ENCODE results near the gene PADI3.
"Not testable (repeated sequence)": the region's sequence is repeated elsewhere in the genome, so short reads cannot be mapped to it uniquely, and the experiment has no call there.

PADI3 gene

DNA sequence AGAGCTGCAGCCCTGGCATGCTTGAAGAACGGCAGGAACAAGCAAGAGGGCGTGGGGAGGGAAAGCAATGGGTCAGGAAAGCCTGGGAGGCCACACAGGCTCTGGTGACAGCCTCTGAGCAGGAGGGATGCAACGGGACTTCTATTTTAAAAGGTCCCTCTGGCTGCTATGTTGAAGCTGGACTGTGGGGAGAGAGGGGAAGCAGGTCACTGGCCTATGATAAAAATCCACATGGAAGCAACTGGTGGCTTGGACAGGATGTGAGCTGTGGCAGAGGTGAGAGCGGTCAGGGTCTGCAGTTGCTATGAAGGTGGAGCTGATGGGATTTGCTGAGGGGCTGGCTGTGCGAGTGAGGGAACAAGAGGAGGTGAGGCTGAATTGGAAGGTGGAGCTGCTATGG, 32.8 kb upstream of the PADI3 start:
- no peak for DNase-seq (ENCODE audit: low spot score)

DNA sequence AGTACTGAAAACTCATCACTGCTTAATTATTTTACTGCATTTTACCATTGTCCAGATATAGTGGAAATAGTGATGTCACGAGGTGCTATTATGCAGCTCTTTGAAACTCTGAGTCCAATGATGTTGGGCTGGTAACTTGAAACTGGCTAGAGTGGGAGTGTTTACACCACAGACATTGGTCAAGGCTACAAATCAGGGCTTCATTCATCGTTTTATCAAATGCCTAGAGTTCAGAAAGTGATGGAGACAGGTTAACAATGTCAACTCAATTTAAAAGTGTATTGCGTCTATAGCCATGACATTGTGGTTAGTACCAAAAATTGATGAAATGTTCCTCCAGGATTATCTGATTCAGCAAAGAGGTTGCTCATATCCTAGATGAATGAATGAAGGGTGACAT, 31.3 kb upstream of the PADI3 start:
- no peak for DNase-seq (ENCODE audit: low spot score)

DNA sequence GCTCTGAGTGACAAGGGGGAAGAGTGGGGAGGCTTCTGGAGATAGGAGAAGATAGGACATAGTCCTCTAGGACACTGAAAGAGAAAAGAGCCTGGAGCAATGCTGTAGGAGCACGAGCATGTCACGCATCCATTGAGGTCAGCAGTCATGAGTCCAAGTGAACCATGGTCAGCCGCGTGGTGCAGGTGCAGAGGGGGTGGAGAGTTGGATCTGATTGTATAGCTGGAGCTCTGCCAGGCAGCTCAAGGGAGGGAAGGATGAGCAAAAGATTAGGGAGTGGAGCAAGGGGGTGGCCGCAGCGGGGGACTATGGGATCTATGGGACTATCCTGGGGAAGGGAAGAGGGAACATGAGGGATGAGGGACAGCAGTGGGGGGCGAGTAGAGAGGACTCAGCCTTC, 30.0 kb upstream of the PADI3 start:
- no peak for DNase-seq (ENCODE audit: low spot score)

DNA sequence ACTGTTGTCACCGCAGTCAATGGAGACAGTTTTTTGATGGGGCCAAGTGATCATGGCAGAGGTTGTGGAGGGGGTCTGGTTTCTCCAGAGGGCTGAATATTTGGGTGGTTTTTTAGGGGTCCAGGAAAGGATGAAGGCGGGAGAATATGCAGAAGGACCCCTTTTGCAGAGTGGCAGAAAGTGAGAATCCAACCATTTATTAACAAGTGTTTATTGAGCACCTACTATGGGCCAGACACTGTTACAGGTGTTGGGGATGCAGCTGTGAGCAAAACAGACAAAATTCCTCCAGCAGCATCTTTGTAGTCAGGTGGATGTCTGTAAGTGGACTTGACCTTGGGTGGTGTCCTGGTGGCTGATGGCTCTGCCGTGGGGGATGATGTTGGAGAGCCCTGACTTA, 28.6 kb upstream of the PADI3 start:
- no peak for DNase-seq (ENCODE audit: low spot score)

DNA sequence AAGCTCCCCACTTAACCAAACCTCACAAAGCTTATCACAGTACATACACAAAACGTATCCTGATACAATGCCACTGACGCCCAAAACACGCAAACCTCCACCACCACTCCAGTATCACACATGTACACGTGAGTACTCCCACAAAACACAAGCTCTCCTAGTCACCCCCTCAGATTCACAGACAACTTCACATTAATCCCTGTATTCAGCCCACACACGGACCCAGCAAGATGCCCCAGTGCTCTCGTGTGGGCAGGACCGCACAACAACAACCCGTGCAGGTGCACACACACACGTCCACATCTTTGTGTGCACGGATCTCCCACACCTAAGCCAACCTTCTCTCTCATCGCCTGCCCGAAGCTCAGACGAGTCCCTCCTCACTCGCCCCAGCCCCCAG, 26.3 kb upstream of the PADI3 start:
- no peak for DNase-seq (ENCODE audit: low spot score)

DNA sequence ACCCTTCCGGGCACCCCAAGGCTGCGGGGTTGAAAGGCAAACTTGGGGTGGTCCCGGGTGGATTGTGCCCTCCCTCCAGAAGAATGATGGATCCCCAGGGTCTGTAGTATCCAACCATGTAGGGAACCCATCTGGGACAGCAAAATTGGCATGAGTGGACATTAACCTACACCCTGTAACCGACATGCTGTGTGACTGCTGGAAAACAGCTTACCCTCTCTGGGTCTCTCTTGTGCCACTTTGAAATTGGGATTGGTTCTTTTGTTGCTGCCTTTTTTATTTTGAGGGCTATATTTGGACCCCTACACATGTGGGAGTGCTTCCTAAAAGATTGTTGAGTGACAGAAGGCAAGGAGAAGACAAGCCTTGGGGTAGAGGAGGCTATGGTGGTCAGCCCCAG, 24.5 kb upstream of the PADI3 start:
- DNase-seq (ENCODE audit: low spot score), result no peak

DNA sequence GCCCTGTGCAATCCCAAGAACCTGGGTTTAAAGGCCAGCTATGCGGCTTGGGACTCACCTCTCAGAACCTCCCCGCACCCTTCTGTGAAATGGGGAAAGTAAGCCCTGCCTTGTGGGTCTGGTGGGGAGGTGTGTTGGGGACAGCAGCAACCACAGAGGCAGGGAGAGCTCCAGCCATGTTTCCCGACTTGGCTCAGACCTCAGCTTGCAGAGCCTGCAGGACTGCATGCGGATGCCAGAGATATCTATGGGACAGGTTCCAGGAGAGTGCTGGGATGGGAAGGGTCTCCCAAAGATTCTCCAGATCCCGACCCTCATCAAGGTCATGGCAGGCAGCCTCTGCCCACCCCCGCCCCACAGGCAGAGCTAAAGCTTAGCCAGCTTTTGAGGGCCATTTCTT, 23.8 kb upstream of the PADI3 start:
- no peak for DNase-seq (ENCODE audit: low spot score)

DNA sequence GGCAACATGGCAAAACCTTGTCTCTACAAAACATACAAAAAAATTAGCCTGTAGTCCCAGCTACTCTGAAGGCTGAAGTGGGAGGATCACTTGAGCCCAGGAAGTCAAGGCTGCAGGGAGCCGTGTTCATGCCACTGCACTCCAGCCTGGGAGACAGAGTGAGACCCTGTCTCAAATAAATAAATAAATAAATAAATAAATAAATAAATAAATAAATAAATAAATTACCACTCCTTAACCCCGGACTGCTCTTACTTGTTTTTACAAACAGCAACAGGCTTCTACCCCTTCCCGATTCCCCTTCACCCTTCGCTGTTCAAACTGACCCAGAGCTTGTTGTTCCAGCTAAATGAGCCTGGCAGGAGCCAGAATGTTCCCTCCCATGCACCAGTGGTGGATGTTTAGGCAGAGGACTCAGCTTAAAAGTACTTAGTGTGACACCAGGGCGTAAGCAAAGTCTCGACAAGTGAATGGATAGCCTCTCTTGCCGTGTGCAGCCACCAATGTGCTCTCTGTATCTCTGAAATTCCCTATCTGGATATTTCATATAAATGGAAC, 21.5 kb upstream of the PADI3 start:
- no peak for DNase-seq (ENCODE audit: low spot score)

DNA sequence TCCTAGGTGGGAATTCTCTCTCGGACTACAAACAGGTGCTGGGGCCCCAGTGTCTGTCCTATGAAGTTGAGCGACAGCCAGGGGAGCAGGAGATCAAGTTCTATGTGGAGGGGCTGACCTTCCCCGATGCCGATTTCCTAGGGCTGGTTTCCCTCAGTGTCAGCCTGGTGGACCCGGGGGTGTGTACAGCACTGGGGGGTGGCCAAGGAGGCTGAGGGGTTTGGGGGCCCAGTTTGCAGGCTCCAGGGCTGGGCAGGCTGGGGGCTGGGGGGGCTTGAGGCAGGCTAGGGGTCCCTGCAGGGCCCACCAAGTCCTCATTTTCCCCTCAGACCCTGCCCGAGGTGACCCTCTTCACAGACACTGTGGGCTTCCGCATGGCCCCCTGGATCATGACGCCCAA, 20.3 kb upstream of the PADI3 start:
- DNase-seq (ENCODE audit: low spot score), result no peak

DNA sequence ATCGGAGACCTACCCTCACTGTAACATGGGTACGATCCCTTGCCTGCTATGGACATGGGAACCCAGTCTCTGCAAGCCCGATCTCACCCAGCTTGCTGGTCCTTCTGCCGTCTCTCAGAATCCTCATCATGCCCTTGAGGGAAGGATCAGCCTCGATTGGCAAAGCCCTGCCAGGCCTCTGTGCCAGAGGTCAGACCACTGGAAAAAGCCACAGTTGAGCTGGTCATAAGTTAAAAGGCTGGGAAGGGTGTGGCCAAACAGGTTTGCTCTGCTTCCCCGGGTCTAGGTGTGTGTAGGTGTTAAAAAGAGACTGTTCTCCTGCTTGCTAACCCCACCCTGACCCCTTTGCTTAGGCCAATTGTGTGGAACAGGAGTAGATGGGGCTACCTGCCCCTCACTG, 19.5 kb upstream of the PADI3 start:
- no peak for DNase-seq (ENCODE audit: low spot score)

DNA sequence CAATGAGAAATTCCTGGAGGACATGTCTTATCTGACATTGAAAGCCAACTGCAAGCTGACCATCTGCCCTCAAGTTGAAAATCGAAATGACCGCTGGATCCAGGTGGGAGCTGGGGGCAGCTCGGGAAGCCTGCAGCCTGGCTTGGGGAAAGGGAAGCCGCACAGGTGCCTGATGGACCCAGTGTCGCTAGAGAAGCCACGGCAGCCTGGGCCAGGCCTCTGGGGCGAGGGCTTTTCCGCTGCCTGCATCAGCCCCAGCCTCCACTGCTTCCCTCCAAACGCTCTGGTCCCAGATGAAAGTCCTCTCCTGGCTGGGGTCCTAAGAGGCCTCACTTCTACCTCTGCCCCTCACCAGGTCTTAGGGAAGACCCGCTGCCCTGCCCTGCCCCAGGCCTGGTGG, 18.8 kb upstream of the PADI3 start:
- DNase-seq (ENCODE audit: low spot score), result no peak

DNA sequence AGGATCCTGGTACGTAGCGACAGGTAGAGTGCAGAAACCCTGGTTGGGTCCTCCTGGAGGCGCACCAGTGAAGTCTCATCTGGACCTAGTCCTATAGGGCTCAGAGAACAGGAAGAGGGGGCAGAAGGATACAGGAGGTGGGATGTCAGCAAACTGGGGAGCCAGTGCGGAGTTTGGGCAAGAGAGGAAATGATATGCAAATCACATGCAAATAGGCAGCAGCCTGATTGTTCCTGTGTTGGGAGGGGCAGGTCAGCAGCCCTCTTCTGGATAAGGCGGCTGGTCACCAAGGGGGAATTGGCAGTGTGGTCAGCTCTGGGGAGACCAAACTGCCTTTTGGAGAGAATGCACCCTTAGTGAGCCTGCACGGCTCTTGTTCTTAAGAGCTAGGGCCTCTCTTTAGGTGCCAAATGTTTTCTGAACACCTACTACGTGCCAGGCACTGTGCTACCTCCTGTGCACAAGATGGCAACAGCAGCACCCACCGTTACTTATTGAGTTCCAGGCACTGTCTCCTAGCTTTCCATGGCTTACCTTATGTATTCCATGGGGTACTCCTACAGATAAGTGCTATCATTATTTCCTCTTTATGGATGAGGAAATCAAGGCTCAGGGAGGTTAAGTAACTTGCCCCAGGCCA, 18.1 kb upstream of the PADI3 start:
- DNase-seq (ENCODE audit: low spot score), result no peak

DNA sequence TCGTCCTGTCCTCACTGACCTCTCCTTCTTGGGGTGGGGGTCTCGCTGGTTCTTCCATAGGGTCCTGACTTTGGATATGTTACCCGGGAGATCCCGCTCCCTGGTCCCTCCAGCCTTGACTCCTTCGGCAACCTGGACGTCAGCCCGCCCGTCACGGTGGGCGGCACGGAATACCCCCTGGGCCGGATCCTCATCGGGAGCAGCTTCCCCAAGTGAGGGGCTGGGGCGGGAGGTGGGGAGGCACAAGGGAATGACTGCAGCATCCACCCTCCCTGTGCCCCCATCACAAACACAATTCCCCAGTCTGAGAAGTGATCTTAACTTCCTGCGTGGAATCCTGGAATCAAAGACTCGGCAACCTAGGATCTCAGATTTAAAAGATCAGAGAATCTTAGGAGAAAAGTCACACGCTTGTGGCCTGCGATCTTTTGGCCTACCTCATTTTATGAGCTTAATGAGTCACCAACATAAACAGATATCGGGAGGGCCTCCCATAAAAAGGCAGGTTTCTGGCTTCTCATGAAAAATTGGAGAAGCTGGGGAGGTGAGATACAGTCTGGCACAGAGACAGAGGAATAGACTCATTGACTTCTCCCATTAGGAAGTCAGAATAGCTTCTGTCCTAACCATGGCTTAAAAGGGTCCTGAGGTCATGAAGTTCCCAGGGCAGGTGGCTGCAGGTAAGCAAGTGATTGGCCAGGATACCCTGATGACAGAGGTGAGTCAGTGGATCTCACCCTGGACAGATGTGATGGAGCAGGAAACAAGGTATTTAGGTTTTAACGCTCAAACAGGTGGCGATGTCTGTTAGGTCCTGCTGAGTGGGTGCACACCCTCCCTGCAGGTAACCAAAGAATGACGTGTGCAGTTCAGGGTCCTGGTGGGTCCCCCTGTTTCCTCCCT, 15.9 kb upstream of the PADI3 start:
- DNase-seq (ENCODE audit: low spot score), result no peak

DNA sequence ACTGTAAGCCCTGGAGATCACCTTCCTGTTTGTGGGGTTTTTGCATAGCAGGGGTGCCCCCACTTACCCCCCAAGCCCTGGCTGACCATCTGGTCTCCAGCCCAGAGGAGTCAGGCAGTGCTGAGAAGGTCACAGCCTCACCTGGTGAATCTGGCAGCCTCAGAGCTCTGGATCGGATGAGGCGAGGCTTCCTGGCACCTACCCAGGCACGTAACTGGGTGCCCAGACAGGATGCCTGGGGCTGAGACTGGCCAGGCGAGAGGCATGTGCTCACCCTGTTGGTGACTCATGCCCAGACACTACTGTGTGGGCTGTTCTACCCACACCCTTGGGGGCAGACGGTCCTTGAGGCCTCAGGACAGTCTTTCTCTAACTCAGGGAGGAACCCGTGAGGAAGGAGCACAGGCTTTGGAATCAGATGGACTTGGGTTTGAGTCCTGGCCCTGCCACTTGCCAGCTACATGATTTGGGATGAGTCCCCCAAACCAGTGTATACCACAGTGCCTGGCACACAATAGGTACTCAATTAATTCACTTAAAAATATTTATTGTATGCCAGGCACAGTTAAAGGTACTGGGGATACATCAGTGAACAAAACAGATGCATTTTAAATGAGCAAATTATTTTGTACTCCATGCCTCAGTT, 15.1 kb upstream of the PADI3 start:
- no peak for DNase-seq (ENCODE audit: low spot score)

DNA sequence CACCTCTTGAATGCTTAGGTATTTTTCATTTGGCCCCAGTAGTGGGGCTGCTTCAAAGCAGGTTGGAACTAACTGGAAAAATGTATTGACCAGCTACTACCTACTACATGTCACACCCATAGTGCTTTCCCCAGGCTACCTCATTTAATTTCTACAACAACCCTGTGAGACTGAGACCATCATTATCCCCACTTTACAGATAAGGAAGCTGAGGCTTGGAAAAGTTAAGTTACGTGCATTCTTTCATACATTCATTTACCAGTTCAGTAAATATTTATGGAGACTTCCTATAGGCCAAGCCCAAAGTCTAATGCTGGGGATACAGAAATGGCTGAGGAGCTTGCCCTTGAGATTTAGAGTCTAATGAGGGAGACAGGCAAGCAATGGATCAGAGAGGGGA, 14.5 kb upstream of the PADI3 start:
- no peak for DNase-seq (ENCODE audit: low spot score)

DNA sequence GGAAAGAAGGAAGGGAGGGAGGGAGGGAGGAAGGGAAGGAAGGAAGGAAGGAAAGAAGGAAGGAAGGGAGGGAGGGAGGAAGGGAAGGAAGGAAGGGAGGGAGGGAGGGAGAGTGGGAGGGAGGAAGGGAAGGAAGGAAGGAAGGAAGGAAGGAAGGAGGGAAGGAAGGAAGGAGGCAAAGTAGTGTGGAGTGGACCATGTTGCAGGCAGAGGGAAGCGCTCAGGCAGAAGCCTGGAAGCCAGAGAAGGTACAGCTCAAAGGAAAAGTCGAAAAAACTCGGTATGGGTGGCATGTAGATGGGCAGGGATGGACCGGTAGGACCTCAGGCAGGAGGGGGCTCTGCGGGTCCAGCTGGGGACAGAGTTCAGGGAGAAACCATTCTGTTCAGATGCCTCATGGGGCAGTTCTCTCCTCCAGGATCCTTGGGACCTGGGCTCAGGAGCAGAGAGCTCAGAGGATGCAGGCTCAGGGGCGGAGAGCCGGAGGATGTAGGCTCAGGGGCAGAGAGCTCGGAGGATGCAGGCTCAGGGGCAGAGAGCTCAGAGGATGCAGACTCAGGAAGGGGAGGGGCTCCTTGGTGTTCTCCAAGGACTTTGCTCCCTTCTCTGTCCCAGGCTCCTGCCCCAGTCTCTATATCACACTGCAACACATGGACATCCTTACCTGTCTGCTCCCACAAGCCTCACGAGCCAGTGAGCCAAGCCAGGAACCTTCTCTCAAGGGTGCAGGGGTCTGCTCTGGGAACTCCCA, 13.6 kb upstream of the PADI3 start:
- no peak for DNase-seq (ENCODE audit: low spot score)

DNA sequence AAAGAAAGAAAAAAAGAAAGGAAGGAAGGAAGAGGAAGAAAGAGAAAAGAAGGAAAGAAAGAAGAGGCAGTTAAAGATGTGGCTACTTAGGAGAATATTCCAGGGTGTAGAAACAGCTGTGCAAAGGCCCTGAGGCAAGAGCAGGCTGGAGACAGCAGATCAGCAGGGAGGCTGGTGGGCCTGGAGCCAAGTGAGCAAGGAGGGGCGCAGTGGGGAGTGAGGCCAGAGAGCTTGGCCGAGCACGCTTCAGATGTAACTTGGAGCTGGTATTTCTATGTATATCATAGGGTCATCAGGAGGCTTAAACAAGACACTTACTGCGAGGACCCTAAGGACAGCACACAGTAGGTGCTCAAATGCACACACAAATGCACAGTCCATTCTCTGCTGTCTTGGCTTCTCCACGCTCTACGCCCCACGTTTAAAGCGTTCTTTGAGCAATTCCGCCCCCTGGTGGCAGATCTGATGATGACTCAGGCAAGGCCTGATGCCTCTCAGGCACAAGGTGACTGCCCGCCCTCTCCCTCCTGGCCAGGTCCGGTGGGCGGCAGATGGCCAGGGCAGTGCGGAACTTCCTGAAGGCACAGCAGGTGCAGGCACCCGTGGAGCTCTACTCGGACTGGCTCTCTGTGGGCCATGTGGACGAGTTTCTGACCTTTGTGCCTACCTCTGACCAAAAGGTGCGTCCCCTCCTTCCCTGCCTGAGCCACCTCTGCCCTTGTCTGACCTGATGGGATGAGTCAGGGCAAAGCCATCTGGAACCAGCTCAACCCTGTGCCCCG, 11.9 kb upstream of the PADI3 start:
- DNase-seq (ENCODE audit: low spot score), result peak; percentile 85

DNA sequence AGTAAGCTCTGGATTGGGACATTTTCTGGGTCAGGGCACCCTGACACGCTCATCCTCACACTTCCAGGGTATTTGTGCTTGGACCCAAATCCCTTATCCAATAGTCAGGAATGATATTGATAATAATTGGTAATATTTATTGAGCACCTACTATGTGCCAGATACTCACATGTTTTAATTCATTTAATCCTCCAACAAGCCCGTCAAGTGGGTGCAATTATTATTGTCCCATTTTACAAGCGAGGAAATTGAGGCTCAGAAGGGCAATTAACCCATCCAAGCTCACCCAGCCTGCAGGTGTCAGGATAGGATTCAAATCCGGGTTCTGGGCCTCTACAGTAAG, 11.4 kb upstream of the PADI3 start:
- DNase-seq (ENCODE audit: low spot score), result no peak

DNA sequence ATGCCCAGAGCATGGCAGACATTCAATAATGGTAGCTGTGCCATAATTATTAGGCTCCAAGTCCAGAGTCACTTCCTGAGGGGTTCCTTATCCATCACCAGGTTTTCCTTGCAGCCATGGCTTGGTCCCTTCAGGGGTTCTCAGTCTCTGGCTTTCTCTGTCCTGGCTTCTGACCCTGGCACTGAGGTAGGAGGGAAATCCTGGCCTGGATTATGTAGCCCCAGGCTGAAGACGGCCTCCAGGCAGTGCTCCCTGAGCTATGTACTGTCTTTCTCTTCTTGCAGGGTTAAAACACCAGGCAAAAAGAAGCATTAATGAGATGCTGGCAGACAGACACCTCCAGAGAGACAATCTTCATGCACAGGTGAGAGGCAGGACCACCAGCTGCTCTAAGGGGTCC, 9.5 kb upstream of the PADI3 start:
- DNase-seq (ENCODE audit: low spot score), result no peak

DNA sequence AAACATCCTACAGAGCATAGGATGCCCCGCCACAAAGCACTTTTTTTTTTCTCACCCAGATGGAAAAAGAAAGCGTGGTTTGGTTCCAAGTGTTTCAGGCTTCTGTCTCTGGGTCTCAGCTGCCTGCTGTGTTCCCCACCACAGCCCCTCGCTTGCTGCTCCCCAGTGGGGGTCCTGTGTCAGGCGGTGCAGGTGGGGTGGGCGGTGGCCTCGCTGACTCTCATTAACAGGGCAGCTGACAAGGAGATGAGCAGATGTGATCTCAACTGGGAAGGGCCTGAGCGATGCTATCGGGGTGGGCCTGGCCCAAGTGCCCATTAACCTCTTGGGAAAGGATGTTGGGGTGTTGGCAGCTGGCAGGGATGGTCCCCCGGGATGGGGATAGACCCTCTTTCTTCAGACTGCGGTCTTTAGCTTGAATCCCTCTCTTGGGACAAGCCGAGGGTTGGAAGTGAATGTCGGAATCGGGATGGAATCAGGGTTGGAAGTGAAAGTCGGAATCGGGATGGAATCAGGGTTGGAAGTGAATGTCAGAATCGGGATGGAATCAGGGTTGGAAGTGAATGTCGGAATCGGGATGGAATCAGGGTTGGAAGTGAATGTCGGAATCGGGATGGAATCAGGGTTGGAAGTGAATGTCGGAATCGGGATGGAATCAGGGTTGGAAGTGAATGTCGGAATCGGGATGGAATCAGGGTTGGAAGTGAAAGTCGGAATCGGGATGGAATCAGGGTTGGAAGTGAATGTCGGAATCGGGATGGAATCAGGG, 7.7 kb upstream of the PADI3 start:
- DNase-seq (ENCODE audit: low spot score), result not testable (repeated sequence)

DNA sequence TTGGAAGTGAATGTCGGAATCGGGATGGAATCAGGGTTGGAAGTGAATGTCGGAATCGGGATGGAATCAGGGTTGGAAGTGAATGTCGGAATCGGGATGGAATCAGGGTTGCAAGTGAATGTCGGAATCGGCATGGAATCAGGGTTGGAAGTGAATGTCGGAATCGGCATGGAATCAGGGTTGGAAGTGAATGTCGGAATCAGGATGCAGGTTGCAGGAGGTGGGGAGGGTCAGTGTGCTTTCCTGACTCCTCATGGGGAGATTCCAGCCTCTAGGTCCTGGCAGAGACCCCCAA, 7.2 kb upstream of the PADI3 start:
- not testable (repeated sequence) for DNase-seq (ENCODE audit: low spot score)
